GM23338 (cell line): ENCODE results near the gene SRPK2. TPM values are rescaled to one million over a fixed set of nuclear protein-coding genes. Genes with fewer than 3 reads are reported as not detected.

ENCODE experiments used
- ATAC-seq: fragments of 200-7000 bp; cut with Tn5 transposase; 3 replicates; pipeline ENCODE4 v1.9.1; 2020
- DNase-seq: peaks from one replicate; pipeline ENCODE4 v3.0.0-alpha.2; 2015; ENCODE audit warnings: low spot score
- H2AFZ ChIP-seq: fragments of 200-600 bp; sonication (generic); 2 replicates; pipeline ENCODE4 v1.8.0; 2016; ENCODE audit warnings: antibody characterized with exemption, mild to moderate bottlenecking, moderate library complexity
- H3F3A ChIP-seq: fragments of 200-600 bp; sonication (generic); replicated peaks from 2 replicates; pipeline ENCODE4 v1.8.0; 2017; ENCODE audit warnings: antibody characterized with exemption, mixed run types, low read depth
- H3K27ac ChIP-seq: fragments of 200-600 bp; sonication (generic); 2 replicates; pipeline ENCODE4 v1.6.1; 2016; ENCODE audit warnings: low read depth
- H3K27me3 ChIP-seq: fragments of 200-600 bp; sonication (generic); 2 replicates; pipeline ENCODE4 v1.8.0; 2016; ENCODE audit warnings: mild to moderate bottlenecking, mixed run types, moderate library complexity; ENCODE audit not compliant: insufficient read depth
- H3K36me3 ChIP-seq: fragments of 200-600 bp; sonication (generic); 2 replicates; pipeline ENCODE4 v1.8.0; 2016; ENCODE audit warnings: mild to moderate bottlenecking; ENCODE audit not compliant: insufficient read depth
- H3K4me1 ChIP-seq: fragments of 200-600 bp; sonication (generic); 2 replicates; pipeline ENCODE4 v1.8.0; 2016; ENCODE audit warnings: mild to moderate bottlenecking, moderate library complexity; ENCODE audit not compliant: insufficient read depth
- H3K4me2 ChIP-seq: fragments of 200-600 bp; sonication (generic); 2 replicates; pipeline ENCODE4 v1.7.1; 2017; ENCODE audit warnings: mixed run types
- H3K4me3 ChIP-seq: fragments of 200-600 bp; sonication (generic); 2 replicates; pipeline ENCODE4 v1.6.1; 2016; ENCODE audit warnings: mixed run types
- H3K79me2 ChIP-seq: fragments of 200-600 bp; sonication (generic); replicated peaks from 2 replicates; pipeline ENCODE4 v1.8.0; 2017; ENCODE audit warnings: mild to moderate bottlenecking; ENCODE audit not compliant: insufficient read depth
- H3K9me2 ChIP-seq: fragments of 200-600 bp; sonication (generic); 2 replicates; pipeline ENCODE4 v1.8.0; 2017; ENCODE audit not compliant: insufficient read depth
- H4K20me1 ChIP-seq: fragments of 200-600 bp; sonication (generic); replicated peaks from 2 replicates; pipeline ENCODE4 v1.8.0; 2017; ENCODE audit warnings: mild to moderate bottlenecking; ENCODE audit not compliant: insufficient read depth
- H3K27ac Mint-ChIP-seq: 2 replicates; pipeline ENCODE4 v1.8.0; 2020; ENCODE audit warnings: inconsistent platforms, mild to moderate bottlenecking, moderate library complexity, mixed read lengths
- H3K27me3 Mint-ChIP-seq: 3 replicates; pipeline ENCODE4 v1.8.0; 2022; ENCODE audit warnings: low read depth, mild to moderate bottlenecking, moderate library complexity, mixed read lengths, inconsistent platforms; ENCODE audit not compliant: insufficient read depth, poor library complexity
- H3K36me3 Mint-ChIP-seq: 3 replicates; pipeline ENCODE4 v1.8.0; 2021; ENCODE audit warnings: low read depth, mild to moderate bottlenecking, inconsistent platforms, moderate library complexity, mixed read lengths
- H3K4me1 Mint-ChIP-seq: 3 replicates; pipeline ENCODE4 v1.8.0; 2020; ENCODE audit warnings: mild to moderate bottlenecking, inconsistent platforms, mixed read lengths
- H3K4me3 Mint-ChIP-seq: 3 replicates; pipeline ENCODE4 v1.8.0; 2021; ENCODE audit warnings: moderate library complexity, mild to moderate bottlenecking, inconsistent platforms, mixed read lengths
- H3K9me3 Mint-ChIP-seq: 3 replicates; pipeline ENCODE4 v1.8.0; 2020; ENCODE audit warnings: moderate library complexity, mild to moderate bottlenecking, inconsistent platforms, mixed read lengths
- CREB1 ChIP-seq: fragments of 250-450 bp; sonication (Bioruptor Pico); IDR thresholded peaks from 2 replicates; pipeline ENCODE4 v1.5.0; 2020; ENCODE audit warnings: low read depth, mild to moderate bottlenecking, moderate library complexity
- EZH2 ChIP-seq: fragments of 200-600 bp; sonication (generic); IDR thresholded peaks from one replicate; pipeline ENCODE4 v1.8.0; 2017; ENCODE audit warnings: antibody characterized with exemption, mild to moderate bottlenecking, low read depth; ENCODE audit not compliant: unreplicated experiment
- EZH2phosphoT487 ChIP-seq: fragments of 200-600 bp; sonication (generic); IDR thresholded peaks from one replicate; pipeline ENCODE4 v1.8.1; 2018; ENCODE audit warnings: antibody characterized with exemption; ENCODE audit not compliant: unreplicated experiment
- JUNB ChIP-seq: IDR thresholded peaks from one replicate; pipeline ENCODE4 v1.6.1; 2016; ENCODE audit warnings: antibody characterized with exemption; ENCODE audit not compliant: unreplicated experiment
- NANOG ChIP-seq: IDR thresholded peaks from 2 replicates; pipeline ENCODE4 v1.6.1; 2016; ENCODE audit warnings: antibody characterized with exemption, borderline replicate concordance
- POLR2AphosphoS5 ChIP-seq: IDR thresholded peaks from 2 replicates; pipeline ENCODE4 v1.6.1; 2016; ENCODE audit warnings: antibody characterized with exemption, low read depth
- STAT1 ChIP-seq: IDR thresholded peaks from one replicate; pipeline ENCODE4 v1.6.1; 2016; ENCODE audit warnings: antibody characterized with exemption; ENCODE audit not compliant: unreplicated experiment
- ZNF114 ChIP-seq: fragments of 250-450 bp; sonication (Bioruptor Pico); IDR thresholded peaks from 2 replicates; pipeline ENCODE4 v1.5.0; 2020; ENCODE audit warnings: mild to moderate bottlenecking, moderate library complexity
- ZNF331 ChIP-seq: fragments of 250-450 bp; sonication (Bioruptor Pico); IDR thresholded peaks from 2 replicates; pipeline ENCODE4 v1.5.0; 2020; ENCODE audit warnings: low read depth, mild to moderate bottlenecking, moderate library complexity
- polyA plus RNA-seq: library from polyadenylated mRNA; unstranded; fragments of >200 nt; fragmentation: Nextera tagmentation; extraction: Ambion mirVana; gene quantifications from 2 replicates; pipeline ENCODE4 v1.2.1, GENCODE V29; 2016
- total RNA-seq: library from RNA; depleted of rRNA; stranded (reverse); fragments of >200 nt; shearing (Covaris generic); gene quantifications from 2 replicates; pipeline ENCODE4 v1.2.3, GENCODE V29; 2014
- TF ChIP-seq, protein P1 (sequence below), 2 experiments: fragments of 200-600 bp in 1 of 2; sonication (generic) in 1 of 2; conservative IDR thresholded peaks; 2 replicates each; pipeline versions ENCODE4 v1.5.1 to v1.6.1; 2016 to 2017; ENCODE audit warnings: antibody characterized with exemption in 2 of 2, low read depth in 2 of 2, mild to moderate bottlenecking in 2 of 2, moderate library complexity in 1 of 2
- TF ChIP-seq, protein P2 (sequence below): IDR thresholded peaks from 2 replicates; pipeline ENCODE4 v1.6.1; 2016; ENCODE audit warnings: antibody characterized with exemption
- TF ChIP-seq, protein P3 (sequence below): fragments of 250-450 bp; sonication (Bioruptor Pico); IDR thresholded peaks from 2 replicates; pipeline ENCODE4 v1.5.0; 2020; ENCODE audit warnings: mild to moderate bottlenecking, moderate library complexity
- TF ChIP-seq, protein P4 (sequence below): IDR thresholded peaks from one replicate; pipeline ENCODE4 v1.6.1; 2018; ENCODE audit warnings: antibody characterized with exemption; ENCODE audit not compliant: unreplicated experiment

Gene SRPK2
- total and polyA plus RNA-seq, 2 experiments from 2014 or later: 66.3 to 91.5 TPM

DNA sequence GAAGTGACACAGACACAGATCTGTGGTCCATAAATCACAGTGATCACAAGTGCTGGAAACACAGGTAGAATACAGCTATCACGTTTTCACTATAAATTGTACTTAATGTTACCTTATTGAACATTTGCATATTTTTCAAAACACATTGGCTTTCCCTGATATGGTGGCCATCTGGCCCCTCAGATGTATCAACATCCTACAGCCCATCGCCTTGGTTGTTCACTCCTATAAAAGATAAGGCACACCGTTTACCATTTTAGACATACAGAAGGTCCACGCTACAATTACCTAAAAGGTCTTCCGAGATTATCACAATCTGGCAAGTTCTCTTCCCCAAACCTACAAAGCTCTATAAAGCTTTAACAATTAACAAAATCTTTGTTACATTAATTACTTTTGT, 91.4 kb downstream of the SRPK2 start (continued):
- TF ChIP-seq EZH2: no peak
- TF ChIP-seq, protein P1, sequence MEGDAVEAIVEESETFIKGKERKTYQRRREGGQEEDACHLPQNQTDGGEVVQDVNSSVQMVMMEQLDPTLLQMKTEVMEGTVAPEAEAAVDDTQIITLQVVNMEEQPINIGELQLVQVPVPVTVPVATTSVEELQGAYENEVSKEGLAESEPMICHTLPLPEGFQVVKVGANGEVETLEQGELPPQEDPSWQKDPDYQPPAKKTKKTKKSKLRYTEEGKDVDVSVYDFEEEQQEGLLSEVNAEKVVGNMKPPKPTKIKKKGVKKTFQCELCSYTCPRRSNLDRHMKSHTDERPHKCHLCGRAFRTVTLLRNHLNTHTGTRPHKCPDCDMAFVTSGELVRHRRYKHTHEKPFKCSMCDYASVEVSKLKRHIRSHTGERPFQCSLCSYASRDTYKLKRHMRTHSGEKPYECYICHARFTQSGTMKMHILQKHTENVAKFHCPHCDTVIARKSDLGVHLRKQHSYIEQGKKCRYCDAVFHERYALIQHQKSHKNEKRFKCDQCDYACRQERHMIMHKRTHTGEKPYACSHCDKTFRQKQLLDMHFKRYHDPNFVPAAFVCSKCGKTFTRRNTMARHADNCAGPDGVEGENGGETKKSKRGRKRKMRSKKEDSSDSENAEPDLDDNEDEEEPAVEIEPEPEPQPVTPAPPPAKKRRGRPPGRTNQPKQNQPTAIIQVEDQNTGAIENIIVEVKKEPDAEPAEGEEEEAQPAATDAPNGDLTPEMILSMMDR (conservative IDR thresholded peaks at IDR 0.05; ENCODE audit: low read depth in 2 of 2): no peak
- TF ChIP-seq, protein P2, sequence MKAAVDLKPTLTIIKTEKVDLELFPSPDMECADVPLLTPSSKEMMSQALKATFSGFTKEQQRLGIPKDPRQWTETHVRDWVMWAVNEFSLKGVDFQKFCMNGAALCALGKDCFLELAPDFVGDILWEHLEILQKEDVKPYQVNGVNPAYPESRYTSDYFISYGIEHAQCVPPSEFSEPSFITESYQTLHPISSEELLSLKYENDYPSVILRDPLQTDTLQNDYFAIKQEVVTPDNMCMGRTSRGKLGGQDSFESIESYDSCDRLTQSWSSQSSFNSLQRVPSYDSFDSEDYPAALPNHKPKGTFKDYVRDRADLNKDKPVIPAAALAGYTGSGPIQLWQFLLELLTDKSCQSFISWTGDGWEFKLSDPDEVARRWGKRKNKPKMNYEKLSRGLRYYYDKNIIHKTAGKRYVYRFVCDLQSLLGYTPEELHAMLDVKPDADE: no peak
- no peak for TF ChIP-seq NANOG
- no peak for TF ChIP-seq STAT1
- no peak for TF ChIP-seq CREB1 (CRISPR knock-in tag)
- no peak for TF ChIP-seq ZNF114 (CRISPR knock-in tag)
- TF ChIP-seq EZH2phosphoT487: no peak
- no peak for TF ChIP-seq JUNB
- TF ChIP-seq ZNF331 (CRISPR knock-in tag): no peak

DNA sequence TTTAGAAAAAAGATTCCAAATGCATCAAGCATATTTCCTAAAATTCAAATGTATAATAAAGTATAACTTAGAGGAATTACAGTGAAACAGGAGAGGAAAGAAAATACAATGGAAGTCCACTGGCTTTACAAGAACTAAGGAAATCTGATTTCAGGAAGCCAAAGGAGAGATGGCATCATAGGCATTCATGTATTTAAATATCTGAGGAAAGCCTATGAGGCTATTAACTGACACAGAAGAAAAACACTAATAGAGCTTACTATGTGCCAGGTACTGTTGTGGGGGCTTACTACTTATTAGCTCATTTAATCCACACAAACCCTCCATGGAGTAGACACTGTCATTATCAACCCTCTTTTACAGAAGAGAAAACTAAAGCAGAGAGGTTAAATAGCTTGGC, 92.2 kb downstream of the SRPK2 start:
- peaks cover 99% of the 10 kb centered on the region for H3K79me2 ChIP-seq
- H3K9me3 Mint-ChIP-seq: no peaks in the 10 kb centered on the region
- no peak overlapping the region for H3K27ac ChIP-seq
- H3K27ac Mint-ChIP-seq: no peak overlapping the region
- H3F3A ChIP-seq: no peaks in the 10 kb centered on the region
- no peak overlapping the region for H3K4me2 ChIP-seq
- H3K27me3 Mint-ChIP-seq: peaks cover 3% of the 10 kb centered on the region
- H3K4me1 Mint-ChIP-seq: peaks cover 39% of the 10 kb centered on the region
- DNase-seq: no peak
- no peak overlapping the region for H3K4me3 Mint-ChIP-seq
- H3K9me2 ChIP-seq: no peaks in the 10 kb centered on the region
- no peak for ATAC-seq
- H3K36me3 ChIP-seq: no peaks in the 10 kb centered on the region
- no peak overlapping the region for H3K4me3 ChIP-seq
- no peaks in the 10 kb centered on the region for H3K36me3 Mint-ChIP-seq
- H3K27me3 ChIP-seq: no peaks in the 10 kb centered on the region
- H2AFZ ChIP-seq: no peak overlapping the region
- peaks cover 13% of the 10 kb centered on the region for H3K4me1 ChIP-seq
- peaks cover 13% of the 10 kb centered on the region for H4K20me1 ChIP-seq
- TF ChIP-seq STAT1 (no peak), POLR2AphosphoS5 (no peak), ZNF331 (CRISPR knock-in tag) (no peak), CREB1 (CRISPR knock-in tag) (no peak), JUNB (no peak)
- TF ChIP-seq, protein P3, sequence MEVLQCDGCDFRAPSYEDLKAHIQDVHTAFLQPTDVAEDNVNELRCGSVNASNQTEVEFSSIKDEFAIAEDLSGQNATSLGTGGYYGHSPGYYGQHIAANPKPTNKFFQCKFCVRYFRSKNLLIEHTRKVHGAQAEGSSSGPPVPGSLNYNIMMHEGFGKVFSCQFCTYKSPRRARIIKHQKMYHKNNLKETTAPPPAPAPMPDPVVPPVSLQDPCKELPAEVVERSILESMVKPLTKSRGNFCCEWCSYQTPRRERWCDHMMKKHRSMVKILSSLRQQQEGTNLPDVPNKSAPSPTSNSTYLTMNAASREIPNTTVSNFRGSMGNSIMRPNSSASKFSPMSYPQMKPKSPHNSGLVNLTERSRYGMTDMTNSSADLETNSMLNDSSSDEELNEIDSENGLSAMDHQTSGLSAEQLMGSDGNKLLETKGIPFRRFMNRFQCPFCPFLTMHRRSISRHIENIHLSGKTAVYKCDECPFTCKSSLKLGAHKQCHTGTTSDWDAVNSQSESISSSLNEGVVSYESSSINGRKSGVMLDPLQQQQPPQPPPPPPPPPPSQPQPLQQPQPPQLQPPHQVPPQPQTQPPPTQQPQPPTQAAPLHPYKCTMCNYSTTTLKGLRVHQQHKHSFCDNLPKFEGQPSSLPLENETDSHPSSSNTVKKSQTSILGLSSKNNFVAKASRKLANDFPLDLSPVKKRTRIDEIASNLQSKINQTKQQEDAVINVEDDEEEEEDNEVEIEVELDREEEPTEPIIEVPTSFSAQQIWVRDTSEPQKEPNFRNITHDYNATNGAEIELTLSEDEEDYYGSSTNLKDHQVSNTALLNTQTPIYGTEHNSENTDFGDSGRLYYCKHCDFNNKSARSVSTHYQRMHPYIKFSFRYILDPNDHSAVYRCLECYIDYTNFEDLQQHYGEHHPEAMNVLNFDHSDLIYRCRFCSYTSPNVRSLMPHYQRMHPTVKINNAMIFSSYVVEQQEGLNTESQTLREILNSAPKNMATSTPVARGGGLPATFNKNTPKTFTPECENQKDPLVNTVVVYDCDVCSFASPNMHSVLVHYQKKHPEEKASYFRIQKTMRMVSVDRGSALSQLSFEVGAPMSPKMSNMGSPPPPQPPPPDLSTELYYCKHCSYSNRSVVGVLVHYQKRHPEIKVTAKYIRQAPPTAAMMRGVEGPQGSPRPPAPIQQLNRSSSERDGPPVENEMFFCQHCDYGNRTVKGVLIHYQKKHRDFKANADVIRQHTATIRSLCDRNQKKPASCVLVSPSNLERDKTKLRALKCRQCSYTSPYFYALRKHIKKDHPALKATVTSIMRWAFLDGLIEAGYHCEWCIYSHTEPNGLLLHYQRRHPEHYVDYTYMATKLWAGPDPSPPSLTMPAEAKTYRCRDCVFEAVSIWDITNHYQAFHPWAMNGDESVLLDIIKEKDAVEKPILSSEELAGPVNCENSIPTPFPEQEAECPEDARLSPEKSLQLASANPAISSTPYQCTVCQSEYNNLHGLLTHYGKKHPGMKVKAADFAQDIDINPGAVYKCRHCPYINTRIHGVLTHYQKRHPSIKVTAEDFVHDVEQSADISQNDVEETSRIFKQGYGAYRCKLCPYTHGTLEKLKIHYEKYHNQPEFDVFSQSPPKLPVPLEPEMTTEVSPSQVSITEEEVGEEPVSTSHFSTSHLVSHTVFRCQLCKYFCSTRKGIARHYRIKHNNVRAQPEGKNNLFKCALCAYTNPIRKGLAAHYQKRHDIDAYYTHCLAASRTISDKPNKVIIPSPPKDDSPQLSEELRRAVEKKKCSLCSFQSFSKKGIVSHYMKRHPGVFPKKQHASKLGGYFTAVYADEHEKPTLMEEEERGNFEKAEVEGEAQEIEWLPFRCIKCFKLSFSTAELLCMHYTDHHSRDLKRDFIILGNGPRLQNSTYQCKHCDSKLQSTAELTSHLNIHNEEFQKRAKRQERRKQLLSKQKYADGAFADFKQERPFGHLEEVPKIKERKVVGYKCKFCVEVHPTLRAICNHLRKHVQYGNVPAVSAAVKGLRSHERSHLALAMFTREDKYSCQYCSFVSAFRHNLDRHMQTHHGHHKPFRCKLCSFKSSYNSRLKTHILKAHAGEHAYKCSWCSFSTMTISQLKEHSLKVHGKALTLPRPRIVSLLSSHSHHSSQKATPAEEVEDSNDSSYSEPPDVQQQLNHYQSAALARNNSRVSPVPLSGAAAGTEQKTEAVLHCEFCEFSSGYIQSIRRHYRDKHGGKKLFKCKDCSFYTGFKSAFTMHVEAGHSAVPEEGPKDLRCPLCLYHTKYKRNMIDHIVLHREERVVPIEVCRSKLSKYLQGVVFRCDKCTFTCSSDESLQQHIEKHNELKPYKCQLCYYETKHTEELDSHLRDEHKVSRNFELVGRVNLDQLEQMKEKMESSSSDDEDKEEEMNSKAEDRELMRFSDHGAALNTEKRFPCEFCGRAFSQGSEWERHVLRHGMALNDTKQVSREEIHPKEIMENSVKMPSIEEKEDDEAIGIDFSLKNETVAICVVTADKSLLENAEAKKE (CRISPR knock-in tag): no peak
- TF ChIP-seq, protein P4, sequence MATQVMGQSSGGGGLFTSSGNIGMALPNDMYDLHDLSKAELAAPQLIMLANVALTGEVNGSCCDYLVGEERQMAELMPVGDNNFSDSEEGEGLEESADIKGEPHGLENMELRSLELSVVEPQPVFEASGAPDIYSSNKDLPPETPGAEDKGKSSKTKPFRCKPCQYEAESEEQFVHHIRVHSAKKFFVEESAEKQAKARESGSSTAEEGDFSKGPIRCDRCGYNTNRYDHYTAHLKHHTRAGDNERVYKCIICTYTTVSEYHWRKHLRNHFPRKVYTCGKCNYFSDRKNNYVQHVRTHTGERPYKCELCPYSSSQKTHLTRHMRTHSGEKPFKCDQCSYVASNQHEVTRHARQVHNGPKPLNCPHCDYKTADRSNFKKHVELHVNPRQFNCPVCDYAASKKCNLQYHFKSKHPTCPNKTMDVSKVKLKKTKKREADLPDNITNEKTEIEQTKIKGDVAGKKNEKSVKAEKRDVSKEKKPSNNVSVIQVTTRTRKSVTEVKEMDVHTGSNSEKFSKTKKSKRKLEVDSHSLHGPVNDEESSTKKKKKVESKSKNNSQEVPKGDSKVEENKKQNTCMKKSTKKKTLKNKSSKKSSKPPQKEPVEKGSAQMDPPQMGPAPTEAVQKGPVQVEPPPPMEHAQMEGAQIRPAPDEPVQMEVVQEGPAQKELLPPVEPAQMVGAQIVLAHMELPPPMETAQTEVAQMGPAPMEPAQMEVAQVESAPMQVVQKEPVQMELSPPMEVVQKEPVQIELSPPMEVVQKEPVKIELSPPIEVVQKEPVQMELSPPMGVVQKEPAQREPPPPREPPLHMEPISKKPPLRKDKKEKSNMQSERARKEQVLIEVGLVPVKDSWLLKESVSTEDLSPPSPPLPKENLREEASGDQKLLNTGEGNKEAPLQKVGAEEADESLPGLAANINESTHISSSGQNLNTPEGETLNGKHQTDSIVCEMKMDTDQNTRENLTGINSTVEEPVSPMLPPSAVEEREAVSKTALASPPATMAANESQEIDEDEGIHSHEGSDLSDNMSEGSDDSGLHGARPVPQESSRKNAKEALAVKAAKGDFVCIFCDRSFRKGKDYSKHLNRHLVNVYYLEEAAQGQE: no peak
